ENCODE data around the gene LRRC71.

DNA sequence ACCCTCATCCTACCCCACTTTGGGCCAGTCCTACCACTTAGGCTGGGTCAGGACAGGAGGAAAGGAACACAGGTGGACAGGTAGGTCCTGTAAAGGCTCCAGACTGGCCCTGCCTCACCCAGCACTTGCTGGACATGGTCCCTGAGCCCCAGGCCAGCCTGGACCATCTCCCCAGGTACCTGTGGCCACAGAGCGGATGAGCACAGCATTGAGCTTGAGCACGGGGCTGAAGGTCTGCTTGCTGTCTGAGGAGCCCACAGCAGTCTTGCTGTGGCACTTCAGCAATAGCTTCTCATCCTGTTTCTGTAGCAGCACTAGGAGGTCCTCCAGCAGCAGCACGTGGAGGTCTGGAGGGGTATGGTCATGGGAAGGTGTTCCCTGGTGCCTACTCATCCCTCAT lies 23.3 kb downstream of the LRRC71 start:
- TF ChIP-seq, protein P1, sequence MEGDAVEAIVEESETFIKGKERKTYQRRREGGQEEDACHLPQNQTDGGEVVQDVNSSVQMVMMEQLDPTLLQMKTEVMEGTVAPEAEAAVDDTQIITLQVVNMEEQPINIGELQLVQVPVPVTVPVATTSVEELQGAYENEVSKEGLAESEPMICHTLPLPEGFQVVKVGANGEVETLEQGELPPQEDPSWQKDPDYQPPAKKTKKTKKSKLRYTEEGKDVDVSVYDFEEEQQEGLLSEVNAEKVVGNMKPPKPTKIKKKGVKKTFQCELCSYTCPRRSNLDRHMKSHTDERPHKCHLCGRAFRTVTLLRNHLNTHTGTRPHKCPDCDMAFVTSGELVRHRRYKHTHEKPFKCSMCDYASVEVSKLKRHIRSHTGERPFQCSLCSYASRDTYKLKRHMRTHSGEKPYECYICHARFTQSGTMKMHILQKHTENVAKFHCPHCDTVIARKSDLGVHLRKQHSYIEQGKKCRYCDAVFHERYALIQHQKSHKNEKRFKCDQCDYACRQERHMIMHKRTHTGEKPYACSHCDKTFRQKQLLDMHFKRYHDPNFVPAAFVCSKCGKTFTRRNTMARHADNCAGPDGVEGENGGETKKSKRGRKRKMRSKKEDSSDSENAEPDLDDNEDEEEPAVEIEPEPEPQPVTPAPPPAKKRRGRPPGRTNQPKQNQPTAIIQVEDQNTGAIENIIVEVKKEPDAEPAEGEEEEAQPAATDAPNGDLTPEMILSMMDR (IDR thresholded peaks at IDR 0.05): no peak
- TF ChIP-seq POLR2A (IDR thresholded peaks at IDR 0.05): no peak

Measured in testis (tissue), 2 donors.